ENCODE data around the gene GSDME.

- TF ChIP-seq CTCF (IDR thresholded peaks at IDR 0.05), result no peak
- TF ChIP-seq POLR2A (IDR thresholded peaks at IDR 0.05), result no peak
These were observed 45.0 kb upstream of the GSDME start for GRCh38 chr7:24802300-24802699.

Data from lower leg skin (tissue), 3 donors.